ENCODE measurements around the gene MTPN.

GRCh38 chr7:136015638-136016037 is 38.5 kb upstream of the MTPN start:
- no peak for TF ChIP-seq POLR2A (IDR thresholded peaks at IDR 0.05)
- TF ChIP-seq CTCF (IDR thresholded peaks at IDR 0.05 in 4 of 5, conservative IDR thresholded peaks at IDR 0.05 in 1 of 5): no peak

Data from gastrocnemius medialis (tissue), 4 donors.